H1 (cell line): ENCODE results near the gene CXCR4. TPM values are rescaled to one million over a fixed set of nuclear protein-coding genes. Genes with fewer than 3 reads are reported as not detected.

ENCODE experiments used
- CTCF ChIA-PET: fragments of 300-600 bp; sonication (Branson Sonifier 250); formaldehyde crosslinking; loops from one replicate; lab custom pipeline; 2021; ENCODE audit not compliant: partially characterized antibody; lab: Charles Lee
- POLR2A ChIA-PET: fragments of 300-600 bp; sonication (Branson Sonifier 250); formaldehyde crosslinking; loops from one replicate; lab custom pipeline; 2021; ENCODE audit warnings: inconsistent platforms; ENCODE audit not compliant: partially characterized antibody; lab: Charles Lee
- DNase-seq, 2 experiments: peaks; one replicate each; pipeline versions ENCODE4 v3.0.0 to v3.0.0-alpha.2; 2010 to 2022; ENCODE audit warnings: low spot score in 2 of 2, low read depth in 1 of 2, mixed read lengths in 1 of 2
- FAIRE-seq: peaks from 2 replicates; lab custom pipeline; 2011; peaks lifted over from hg19 to GRCh38; lab: Jason Lieb, UNC
- H2AFZ ChIP-seq: 2 replicates; pipeline ENCODE4 v1.8.1; 2012; ENCODE audit warnings: low read length, inconsistent platforms
- H2AK5ac ChIP-seq: 2 replicates; pipeline ENCODE4 v1.6.1; 2013; ENCODE audit warnings: low read depth, low read length
- H2BK120ac ChIP-seq: replicated peaks from 2 replicates; pipeline ENCODE3; 2013; ENCODE audit warnings: low read depth, low read length, inconsistent platforms
- H2BK12ac ChIP-seq: 2 replicates; pipeline ENCODE4 v1.6.1; 2013; ENCODE audit warnings: low read depth, low read length
- H2BK15ac ChIP-seq: 2 replicates; pipeline ENCODE4 v1.6.1; 2013; ENCODE audit warnings: low read length
- H2BK20ac ChIP-seq: 2 replicates; pipeline ENCODE4 v1.6.1; 2013; ENCODE audit warnings: low read length
- H2BK5ac ChIP-seq: 2 replicates; pipeline ENCODE4 v1.6.1; 2013; ENCODE audit warnings: low read depth, low read length
- H3K14ac ChIP-seq: 2 replicates; pipeline ENCODE4 v1.6.1; 2013; ENCODE audit warnings: inconsistent platforms; ENCODE audit not compliant: insufficient read length
- H3K18ac ChIP-seq: 2 replicates; pipeline ENCODE4 v1.6.1; 2013; ENCODE audit warnings: low read length; ENCODE audit errors: extremely low read depth
- H3K23ac ChIP-seq: 2 replicates; pipeline ENCODE4 v1.6.1; 2013; ENCODE audit warnings: inconsistent platforms; ENCODE audit not compliant: insufficient read length
- H3K23me2 ChIP-seq: 2 replicates; pipeline ENCODE4 v1.6.1; 2013; ENCODE audit warnings: low read depth, low read length
- H3K27ac ChIP-seq: 2 replicates; pipeline ENCODE4 v1.6.1; 2011; ENCODE audit warnings: low read depth, low read length, inconsistent platforms
- H3K27me3 ChIP-seq, 4 experiments: replicated peaks in 1 of 4; 1 replicate in 1 of 4; 2 replicates in 3 of 4; pipeline versions ENCODE4 v1.6.1 to v1.8.1; 2011 to 2013; ENCODE audit warnings: low read length in 3 of 4, mild to moderate bottlenecking in 3 of 4, inconsistent platforms in 2 of 4, mixed read lengths in 2 of 4, moderate library complexity in 1 of 4; ENCODE audit not compliant: control insufficient read depth in 3 of 4, insufficient read depth in 3 of 4; ENCODE audit errors: extremely low read depth in 1 of 4
- H3K36me3 ChIP-seq, 4 experiments: 2 replicates each; pipeline versions ENCODE4 v1.6.1 to v1.8.1; 2011 to 2013; ENCODE audit warnings: mild to moderate bottlenecking in 4 of 4, low read length in 3 of 4, moderate library complexity in 2 of 4, control low read depth in 1 of 4, inconsistent platforms in 1 of 4; ENCODE audit not compliant: insufficient read depth in 4 of 4, control insufficient read depth in 2 of 4
- H3K4ac ChIP-seq: replicated peaks from 2 replicates; pipeline ENCODE3; 2013; ENCODE audit warnings: low read length, low read depth, mixed read lengths, inconsistent platforms; ENCODE audit not compliant: insufficient read length
- H3K4me1 ChIP-seq, 4 experiments: replicated peaks in 1 of 4; 1 replicate in 1 of 4; 2 replicates in 3 of 4; pipeline versions ENCODE4 v1.6.1 to v1.8.1; 2011 to 2013; ENCODE audit warnings: low read length in 3 of 4, inconsistent platforms in 2 of 4, mixed read lengths in 1 of 4; ENCODE audit not compliant: insufficient read depth in 4 of 4, control insufficient read depth in 3 of 4
- H3K4me2 ChIP-seq, 2 experiments: 2 replicates each; pipeline versions ENCODE4 v1.6.1 to v1.8.1; 2011 to 2013; ENCODE audit warnings: low read depth in 2 of 2, low read length in 2 of 2, control low read depth in 1 of 2, inconsistent platforms in 1 of 2, mild to moderate bottlenecking in 1 of 2; ENCODE audit not compliant: insufficient read depth in 1 of 2
- H3K4me3 ChIP-seq, 4 experiments: fragments of 200-600, 300-600 bp in 1 of 4; sonication (generic), shearing (Covaris generic), sonication (Bioruptor Twin) in 1 of 4; 2 replicates each; pipeline versions ENCODE4 v1.5.1 to v1.8.1; 2011 to 2016; ENCODE audit warnings: low read length in 4 of 4, low read depth in 3 of 4, control low read depth in 2 of 4, inconsistent platforms in 2 of 4, mild to moderate bottlenecking in 2 of 4, mixed read lengths in 1 of 4, moderate library complexity in 1 of 4; ENCODE audit not compliant: insufficient read depth in 2 of 4; ENCODE audit errors: extremely low read depth in 1 of 4
- H3K56ac ChIP-seq: replicated peaks from 2 replicates; pipeline ENCODE3; 2013; ENCODE audit warnings: low read depth, mild to moderate bottlenecking, mixed read lengths, low read length, inconsistent platforms; ENCODE audit not compliant: insufficient read length
- H3K79me1 ChIP-seq: 2 replicates; pipeline ENCODE4 v1.6.1; 2013; ENCODE audit warnings: low read depth, low read length, control low read depth
- H3K79me2 ChIP-seq, 2 experiments: 2 replicates each; pipeline versions ENCODE4 v1.6.1 to v1.8.1; 2012 to 2013; ENCODE audit warnings: low read length in 2 of 2, mild to moderate bottlenecking in 2 of 2, inconsistent platforms in 1 of 2; ENCODE audit not compliant: insufficient read depth in 2 of 2, control insufficient read depth in 1 of 2
- H3K9ac ChIP-seq, 4 experiments: replicated peaks in 1 of 4; 1 replicate in 1 of 4; 2 replicates in 3 of 4; pipeline versions ENCODE4 v1.6.1 to v1.8.1; 2011 to 2013; ENCODE audit warnings: low read depth in 3 of 4, low read length in 3 of 4, control low read depth in 2 of 4, mild to moderate bottlenecking in 2 of 4, moderate library complexity in 2 of 4, inconsistent platforms in 1 of 4; ENCODE audit errors: extremely low read depth in 1 of 4
- H3K9me3 ChIP-seq, 2 experiments: 2 replicates each; pipeline versions ENCODE4 v1.6.1 to v1.8.1; 2012 to 2013; ENCODE audit warnings: mild to moderate bottlenecking in 2 of 2, moderate library complexity in 2 of 2, control low read depth in 1 of 2, inconsistent platforms in 1 of 2, low read depth in 1 of 2, low read length in 1 of 2, mixed read lengths in 1 of 2; ENCODE audit not compliant: insufficient read depth in 2 of 2
- H4K20me1 ChIP-seq, 2 experiments: replicated peaks in 1 of 2; 2 replicates each; pipeline versions ENCODE3 to v1.8.1; 2011 to 2013; ENCODE audit warnings: inconsistent platforms in 2 of 2, low read length in 2 of 2, mild to moderate bottlenecking in 1 of 2; ENCODE audit not compliant: insufficient read depth in 2 of 2, control insufficient read depth in 1 of 2
- H4K5ac ChIP-seq: 2 replicates; pipeline ENCODE4 v1.6.1; 2013; ENCODE audit warnings: low read length, low read depth, mixed read lengths, inconsistent platforms; ENCODE audit not compliant: insufficient read length
- H4K8ac ChIP-seq: 2 replicates; pipeline ENCODE4 v1.8.0; 2013; ENCODE audit warnings: mild to moderate bottlenecking, moderate library complexity, low read length, inconsistent platforms; ENCODE audit not compliant: insufficient read depth; ENCODE audit errors: extremely low read depth
- H4K91ac ChIP-seq: replicated peaks from 2 replicates; pipeline ENCODE3; 2013; ENCODE audit warnings: low read length, mixed read lengths, inconsistent platforms; ENCODE audit not compliant: insufficient read length
- BACH1 ChIP-seq: IDR thresholded peaks from 2 replicates; pipeline ENCODE4 v1.6.1; 2012; ENCODE audit warnings: low read length, improper control_type of control experiment
- CBX5 ChIP-seq: fragments of 300-800, 300-1000 bp; sonication (generic); IDR thresholded peaks from 2 replicates; pipeline ENCODE4 v1.7.1; 2016; ENCODE audit warnings: antibody characterized with exemption, low read length, low read depth
- CBX8 ChIP-seq: fragments of 300-800, 300-1000 bp; sonication (generic); IDR thresholded peaks from 2 replicates; pipeline ENCODE4 v1.7.1; 2016; ENCODE audit warnings: low read depth, low read length, borderline replicate concordance
- EP300 ChIP-seq, 2 experiments: IDR thresholded peaks; 1 replicate in 1 of 2; 2 replicates in 1 of 2; pipeline ENCODE4 v1.6.1; 2011 to 2012; ENCODE audit warnings: low read depth in 2 of 2, low read length in 2 of 2, mild to moderate bottlenecking in 2 of 2, borderline replicate concordance in 1 of 2, inconsistent platforms in 1 of 2, moderate library complexity in 1 of 2
- EZH2 ChIP-seq: fragments of 200-600 bp; sonication (generic); IDR thresholded peaks from 2 replicates; pipeline ENCODE4 v1.7.1; 2012; ENCODE audit warnings: low read depth, mild to moderate bottlenecking, moderate library complexity, low read length, inconsistent platforms; ENCODE audit not compliant: severe bottlenecking
- FOSL1 ChIP-seq: IDR thresholded peaks from 2 replicates; pipeline ENCODE4 v1.6.1; 2011; ENCODE audit warnings: mild to moderate bottlenecking, low read depth, low read length, moderate library complexity; ENCODE audit not compliant: insufficient read depth
- JUND ChIP-seq: IDR thresholded peaks from 2 replicates; pipeline ENCODE4 v1.6.1; 2011; ENCODE audit warnings: mild to moderate bottlenecking, improper control_type of control experiment, low read length
- NANOG ChIP-seq: IDR thresholded peaks from 2 replicates; pipeline ENCODE4 v1.6.1; 2011; ENCODE audit warnings: low read length, low read depth, mild to moderate bottlenecking, inconsistent platforms; ENCODE audit not compliant: insufficient read depth, poor library complexity, severe bottlenecking
- NRF1 ChIP-seq: IDR thresholded peaks from 2 replicates; pipeline ENCODE4 v1.6.1; 2011; ENCODE audit warnings: mild to moderate bottlenecking, low read depth, low read length, improper control_type of control experiment
- POLR2A ChIP-seq, 2 experiments: IDR thresholded peaks; 1 replicate in 1 of 2; 2 replicates in 1 of 2; pipeline ENCODE4 v1.6.1; 2011; ENCODE audit warnings: low read depth in 2 of 2, low read length in 2 of 2, mild to moderate bottlenecking in 2 of 2; ENCODE audit errors: control extremely low read depth in 1 of 2
- SIN3A ChIP-seq, 2 experiments: IDR thresholded peaks in 1 of 2; conservative IDR thresholded peaks in 1 of 2; 2 replicates each; pipeline ENCODE4 v1.6.1; 2011 to 2012; ENCODE audit warnings: low read length in 2 of 2, improper control_type of control experiment in 1 of 2, low read depth in 1 of 2, mild to moderate bottlenecking in 1 of 2
- SP1 ChIP-seq: IDR thresholded peaks from 2 replicates; pipeline ENCODE4 v1.6.1; 2011; ENCODE audit warnings: low read depth, low read length
- TBP ChIP-seq: IDR thresholded peaks from 2 replicates; pipeline ENCODE4 v1.6.1; 2011; ENCODE audit warnings: low read depth, low read length, improper control_type of control experiment
- TCF12 ChIP-seq: IDR thresholded peaks from 2 replicates; pipeline ENCODE4 v1.6.1; 2011; ENCODE audit warnings: low read depth, mild to moderate bottlenecking, low read length
- YY1 ChIP-seq: IDR thresholded peaks from 2 replicates; pipeline ENCODE4 v1.6.1; 2011; ENCODE audit warnings: low read depth, mild to moderate bottlenecking, low read length
- WGBS, 2 experiments: shearing (Covaris generic) in 1 of 2; methylation state at CpG; one replicate each; pipeline versions ENCODE4 v1.1.6 to v1.1.7; 2013 to 2015; ENCODE audit warnings: low lambda C conversion rate in 2 of 2, mixed read lengths in 2 of 2, inconsistent platforms in 1 of 2, low coverage in 1 of 2, missing lambda C conversion rate in 1 of 2; ENCODE audit not compliant: insufficient replicate concordance in 2 of 2, insufficient coverage in 1 of 2, insufficient read length in 1 of 2; ENCODE audit errors: extremely low coverage in 1 of 2, missing lambda C conversion rate in 1 of 2; 5-methylcytosine and 5-hydroxymethylcytosine counted together
- polyA plus RNA-seq, 7 experiments: library from polyadenylated mRNA; depleted of rRNA in 3 of 7; stranded (reverse) in 5 of 7; unstranded in 2 of 7; fragments of >200 nt in 5 of 7; fragments of 200-250 nt in 2 of 7; gene quantifications; 1 replicate in 5 of 7; 2 replicates in 1 of 7; 4 replicates in 1 of 7; pipeline versions ENCODE4 v1.2.1 to v1.2.3, GENCODE V29; 2011 to 2013; ENCODE audit warnings: missing spikeins in 2 of 7, mixed read lengths in 2 of 7
- total RNA-seq: library from RNA; stranded (reverse); fragmentation: NEBNext Ultra II Directional; extraction: Animal tissue kit (Norgen Biotek cat#: 25700); gene quantifications from 2 replicates; pipeline ENCODE4 v1.2.1, GENCODE V29; 2021

The CXCR4 gene
- total and polyA plus RNA-seq, 2 of the 8 experiments (the other 6 are each of a cell fraction or from before 2014, with no cell fraction given) = 1.8 to 2.8 TPM

DNA sequence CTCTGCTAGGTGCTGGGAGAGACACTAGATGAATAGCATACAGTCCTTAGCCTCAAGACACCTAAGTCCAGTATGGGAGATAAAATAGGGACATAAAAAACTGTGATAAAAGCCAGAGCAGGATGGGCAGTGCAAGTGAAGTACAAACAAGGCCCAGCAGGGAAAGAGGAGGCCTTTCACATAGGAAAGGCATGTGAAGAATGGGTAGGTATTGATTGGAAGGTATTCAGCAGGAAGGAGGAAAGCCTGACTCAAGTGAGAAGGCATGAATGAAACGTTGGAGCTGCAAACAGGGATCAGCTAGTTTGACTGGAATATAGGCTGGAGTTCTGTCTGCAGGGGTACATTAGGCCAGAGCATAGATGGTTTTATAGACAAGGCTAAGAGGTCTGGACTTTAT lies 11.0 kb upstream of the CXCR4 start:
- H3K18ac ChIP-seq = no peak overlapping the region
- H3K56ac ChIP-seq = no peak overlapping the region
- H3K23me2 ChIP-seq = peaks cover 2% of the 10 kb centered on the region; the same call in 1 of the 2 replicates
- 50% methylated on average over 1 of the region's 1 CpG; no CpG with 5 or more reads in 1 of the 2 experiments for WGBS, 2 experiments
- H3K4ac ChIP-seq = no peak overlapping the region
- no peak overlapping the region for H3K23ac ChIP-seq
- no peak overlapping the region for H3K4me3 ChIP-seq
- no peaks in the 10 kb centered on the region for H3K79me1 ChIP-seq
- H4K8ac ChIP-seq = no peak overlapping the region
- no peaks in the 10 kb centered on the region for H3K79me2 ChIP-seq
- no peak overlapping the region for H2BK15ac ChIP-seq
- DNase-seq (no peak), FAIRE-seq (no peak)
- H3K27me3 ChIP-seq = peaks cover 0 to 1% (median 0%) of the 10 kb centered on the region in 4 experiments; a peak in 1 of 7 replicates
- no peak overlapping the region for H2BK12ac ChIP-seq
- H4K20me1 ChIP-seq = no peaks in the 10 kb centered on the region
- H3K9ac ChIP-seq = no peak overlapping the region
- no peak overlapping the region for H4K91ac ChIP-seq
- H2AFZ ChIP-seq = no peak overlapping the region
- H3K14ac ChIP-seq = no peak overlapping the region
- peaks cover 0 to 9% (median 2%) of the 10 kb centered on the region in 4 experiments; a peak in 3 of 7 replicates for H3K4me1 ChIP-seq
- no peak overlapping the region for H2BK20ac ChIP-seq
- H4K5ac ChIP-seq = no peak overlapping the region
- POLR2A ChIA-PET = interaction anchor here (1.0 kb wide), 1 partner anchor 9 kb away, joined by 3 read pairs; no protein-coding TSS in a partner anchor
- CTCF ChIA-PET = interaction anchor here (0.8 to 3.2 kb wide), 3 partner anchors 10 to 155 kb away, joined by 3 to 12 read pairs (median 3); no protein-coding TSS in a partner anchor
- H3K4me2 ChIP-seq = no peak overlapping the region
- H3K36me3 ChIP-seq = no peaks in the 10 kb centered on the region
- no peak overlapping the region for H3K27ac ChIP-seq
- peak overlapping the region; percentile 10; the same call in 1 of the 2 replicates for H2BK5ac ChIP-seq
- H2BK120ac ChIP-seq = no peak overlapping the region
- no peak overlapping the region for H2AK5ac ChIP-seq
- H3K9me3 ChIP-seq = no peaks in the 10 kb centered on the region
- no peak for TF ChIP-seq TCF12
- no peak for TF ChIP-seq SP1
- no peak for TF ChIP-seq POLR2A (IDR thresholded peaks at IDR 0.05; ENCODE audit: control extremely low read depth in 1 of 2, low read depth in 2 of 2, low read length in 2 of 2)
- no peak for TF ChIP-seq BACH1
- no peak for TF ChIP-seq SIN3A (conservative IDR thresholded peaks at IDR 0.05 in 1 of 2, IDR thresholded peaks at IDR 0.05 in 1 of 2; ENCODE audit: low read depth in 1 of 2, low read length in 2 of 2)
- no peak for TF ChIP-seq EZH2
- TF ChIP-seq FOSL1 = no peak
- TF ChIP-seq NRF1 = no peak
- no peak for TF ChIP-seq CBX8
- TF ChIP-seq YY1 = no peak
- TF ChIP-seq JUND = no peak
- TF ChIP-seq EP300 (IDR thresholded peaks at IDR 0.05; ENCODE audit: borderline replicate concordance in 1 of 2, low read depth in 2 of 2, low read length in 2 of 2) = no peak
- TF ChIP-seq TBP = no peak
- no peak for TF ChIP-seq NANOG
- no peak for TF ChIP-seq CBX5
